ENCODE results near the gene STAC2. TPM values are rescaled to one million over a fixed set of nuclear protein-coding genes. Genes with fewer than 3 reads are reported as not detected.

STAC2 gene
- total RNA-seq, 1 experiment from 2014 or later: 0.08 TPM

DNA sequence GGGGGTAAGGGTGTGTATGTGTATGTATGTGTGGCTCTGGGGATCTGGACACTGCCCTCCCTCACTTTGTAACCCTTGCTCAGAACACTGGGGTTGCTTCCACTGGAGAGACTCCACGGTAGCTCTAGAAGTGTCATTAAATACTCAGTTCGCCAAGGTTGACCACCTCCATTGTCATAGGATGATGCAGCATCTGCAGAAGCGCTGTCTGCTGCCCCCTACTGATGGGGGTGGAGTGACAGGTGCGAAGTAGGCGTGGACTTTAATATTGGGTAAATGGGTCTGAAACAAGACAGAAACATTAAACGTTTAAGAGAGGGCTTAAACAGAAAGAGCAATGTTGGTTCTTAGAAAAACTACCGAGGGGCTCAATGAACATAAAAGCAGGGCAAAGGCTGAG lies 35.5 kb upstream of the STAC2 start:
- Histone ChIP-seq H3K9me3 (ENCODE audit: control insufficient read depth, insufficient read depth, low read depth, low read length) (no peaks in the 10 kb centered on the region), H3K36me3 (ENCODE audit: control insufficient read depth, insufficient read depth, low read length) (no peaks in the 10 kb centered on the region), H3K27me3 (ENCODE audit: control insufficient read depth, insufficient read depth, low read length) (no peaks in the 10 kb centered on the region), H3K4me3 (ENCODE audit: low read depth in 2 of 2, low read length in 2 of 2) (no peak overlapping the region), H3K27ac (ENCODE audit: low read length) (no peak overlapping the region), H3K4me1 (ENCODE audit: control insufficient read depth, insufficient read depth, low read length) (no peaks in the 10 kb centered on the region)
- CTCF ChIA-PET: interaction anchor here (1.3 kb wide), 1 partner anchor 10 kb away, joined by 3 read pairs; no protein-coding TSS in a partner anchor
- BruUV-seq (replicated peaks): no TSS peak
- intact Hi-C loops (cut with micrococcal nuclease; ENCODE audit: unreplicated experiment) (no loop called here), in situ Hi-C loops (cut with HindIII; ENCODE audit: low pct_unique_long_range_greater_than_20kb, low sequenced_read_pairs) (no loop called here)
- ATAC-seq (no peak), DNase-seq (ENCODE audit: low read depth, low spot score) (no peak)
- TF ChIP-seq, protein P1, sequence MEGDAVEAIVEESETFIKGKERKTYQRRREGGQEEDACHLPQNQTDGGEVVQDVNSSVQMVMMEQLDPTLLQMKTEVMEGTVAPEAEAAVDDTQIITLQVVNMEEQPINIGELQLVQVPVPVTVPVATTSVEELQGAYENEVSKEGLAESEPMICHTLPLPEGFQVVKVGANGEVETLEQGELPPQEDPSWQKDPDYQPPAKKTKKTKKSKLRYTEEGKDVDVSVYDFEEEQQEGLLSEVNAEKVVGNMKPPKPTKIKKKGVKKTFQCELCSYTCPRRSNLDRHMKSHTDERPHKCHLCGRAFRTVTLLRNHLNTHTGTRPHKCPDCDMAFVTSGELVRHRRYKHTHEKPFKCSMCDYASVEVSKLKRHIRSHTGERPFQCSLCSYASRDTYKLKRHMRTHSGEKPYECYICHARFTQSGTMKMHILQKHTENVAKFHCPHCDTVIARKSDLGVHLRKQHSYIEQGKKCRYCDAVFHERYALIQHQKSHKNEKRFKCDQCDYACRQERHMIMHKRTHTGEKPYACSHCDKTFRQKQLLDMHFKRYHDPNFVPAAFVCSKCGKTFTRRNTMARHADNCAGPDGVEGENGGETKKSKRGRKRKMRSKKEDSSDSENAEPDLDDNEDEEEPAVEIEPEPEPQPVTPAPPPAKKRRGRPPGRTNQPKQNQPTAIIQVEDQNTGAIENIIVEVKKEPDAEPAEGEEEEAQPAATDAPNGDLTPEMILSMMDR (IDR thresholded peaks at IDR 0.05): peak; percentile 25; the same call in 1 of the 2 replicates
- TF ChIP-seq, protein P2, sequence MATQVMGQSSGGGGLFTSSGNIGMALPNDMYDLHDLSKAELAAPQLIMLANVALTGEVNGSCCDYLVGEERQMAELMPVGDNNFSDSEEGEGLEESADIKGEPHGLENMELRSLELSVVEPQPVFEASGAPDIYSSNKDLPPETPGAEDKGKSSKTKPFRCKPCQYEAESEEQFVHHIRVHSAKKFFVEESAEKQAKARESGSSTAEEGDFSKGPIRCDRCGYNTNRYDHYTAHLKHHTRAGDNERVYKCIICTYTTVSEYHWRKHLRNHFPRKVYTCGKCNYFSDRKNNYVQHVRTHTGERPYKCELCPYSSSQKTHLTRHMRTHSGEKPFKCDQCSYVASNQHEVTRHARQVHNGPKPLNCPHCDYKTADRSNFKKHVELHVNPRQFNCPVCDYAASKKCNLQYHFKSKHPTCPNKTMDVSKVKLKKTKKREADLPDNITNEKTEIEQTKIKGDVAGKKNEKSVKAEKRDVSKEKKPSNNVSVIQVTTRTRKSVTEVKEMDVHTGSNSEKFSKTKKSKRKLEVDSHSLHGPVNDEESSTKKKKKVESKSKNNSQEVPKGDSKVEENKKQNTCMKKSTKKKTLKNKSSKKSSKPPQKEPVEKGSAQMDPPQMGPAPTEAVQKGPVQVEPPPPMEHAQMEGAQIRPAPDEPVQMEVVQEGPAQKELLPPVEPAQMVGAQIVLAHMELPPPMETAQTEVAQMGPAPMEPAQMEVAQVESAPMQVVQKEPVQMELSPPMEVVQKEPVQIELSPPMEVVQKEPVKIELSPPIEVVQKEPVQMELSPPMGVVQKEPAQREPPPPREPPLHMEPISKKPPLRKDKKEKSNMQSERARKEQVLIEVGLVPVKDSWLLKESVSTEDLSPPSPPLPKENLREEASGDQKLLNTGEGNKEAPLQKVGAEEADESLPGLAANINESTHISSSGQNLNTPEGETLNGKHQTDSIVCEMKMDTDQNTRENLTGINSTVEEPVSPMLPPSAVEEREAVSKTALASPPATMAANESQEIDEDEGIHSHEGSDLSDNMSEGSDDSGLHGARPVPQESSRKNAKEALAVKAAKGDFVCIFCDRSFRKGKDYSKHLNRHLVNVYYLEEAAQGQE (IDR thresholded peaks at IDR 0.05; ENCODE audit: insufficient read depth in 1 of 2, low read depth in 2 of 2, low read length in 1 of 2): no peak
- TF ChIP-seq POLR2AphosphoS5 (IDR thresholded peaks at IDR 0.05; ENCODE audit: low read depth, low read length) (no peak), TCF7L2 (IDR thresholded peaks at IDR 0.05; ENCODE audit: low read depth, low read length) (no peak), SIN3A (IDR thresholded peaks at IDR 0.05; ENCODE audit: borderline replicate concordance, insufficient read depth, low read depth, low read length) (no peak)
- POLR2A ChIA-PET: no interaction called here

DNA sequence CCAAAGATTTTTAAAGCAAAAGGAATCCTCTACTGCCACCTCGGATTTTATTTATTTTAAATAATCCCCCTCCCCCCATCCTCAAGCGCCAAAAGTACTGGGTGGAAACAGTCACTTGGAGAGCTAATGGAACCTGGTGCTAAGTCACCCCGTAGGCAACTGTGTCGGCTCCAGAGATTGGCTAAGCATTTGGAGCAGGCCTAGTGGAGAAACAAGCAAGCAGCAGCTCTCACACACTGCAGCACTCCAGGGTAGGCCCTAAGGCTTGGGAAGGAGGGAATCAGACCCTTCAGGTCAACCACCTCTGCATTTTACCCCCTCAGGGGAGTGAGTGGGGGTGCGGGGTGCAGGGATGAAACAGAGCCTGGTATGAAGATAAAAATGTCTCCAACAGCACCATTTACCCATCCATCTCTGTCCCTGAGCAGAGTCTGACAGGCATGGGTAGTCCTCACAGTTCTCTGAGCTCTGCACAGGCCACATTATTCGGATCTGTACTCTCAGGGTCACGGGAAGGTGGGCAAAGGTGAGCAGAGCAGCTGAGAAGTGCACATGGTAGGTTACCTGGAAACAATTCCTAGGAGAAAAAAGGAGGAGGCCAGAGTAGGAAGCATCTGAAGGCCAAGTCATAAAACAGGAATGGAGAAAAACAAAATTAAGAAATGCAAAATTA lies 27.2 kb upstream of the STAC2 start:
- ChIA-PET CTCF (interaction anchor here (0.6 to 0.7 kb wide), 2 partner anchors 18 to 371 kb away, joined by 5 read pairs; no protein-coding TSS in a partner anchor), POLR2A (no interaction called here)

More for the DNA sequence above, 27.2 kb upstream of the STAC2 start:
- Histone ChIP-seq H3K27ac (ENCODE audit: low read length) (no peak overlapping the region), H3K27me3 (ENCODE audit: control insufficient read depth, insufficient read depth, low read length) (no peaks in the 10 kb centered on the region), H3K4me1 (ENCODE audit: control insufficient read depth, insufficient read depth, low read length) (no peaks in the 10 kb centered on the region; the same call in 1 of the 2 replicates), H3K9me3 (ENCODE audit: control insufficient read depth, insufficient read depth, low read depth, low read length) (no peaks in the 10 kb centered on the region), H3K36me3 (ENCODE audit: control insufficient read depth, insufficient read depth, low read length) (no peaks in the 10 kb centered on the region), H3K4me3 (ENCODE audit: low read depth in 2 of 2, low read length in 2 of 2) (no peak overlapping the region)
- TF ChIP-seq POLR2AphosphoS5 (IDR thresholded peaks at IDR 0.05; ENCODE audit: low read depth, low read length): no peak
- TF ChIP-seq, protein P2 (IDR thresholded peaks at IDR 0.05; ENCODE audit: insufficient read depth in 1 of 2, low read depth in 2 of 2, low read length in 1 of 2): no peak
- in situ Hi-C loops (cut with HindIII; ENCODE audit: low pct_unique_long_range_greater_than_20kb, low sequenced_read_pairs) (no loop called here), intact Hi-C loops (cut with micrococcal nuclease; ENCODE audit: unreplicated experiment) (no loop called here)
- no peak for ATAC-seq
- BruUV-seq (replicated peaks): no TSS peak
- no peak for DNase-seq (ENCODE audit: low read depth, low spot score)
